Hepatocyte (in vitro differentiated cells): ENCODE results near the gene KRTAP20-4. TPM values are rescaled to one million over a fixed set of nuclear protein-coding genes. Genes with fewer than 3 reads are reported as not detected.

Experiments used
- DNase-seq: peaks from one replicate; pipeline ENCODE4 v3.0.0-alpha.2; 2016; ENCODE audit warnings: low spot score
- H2AFZ ChIP-seq: fragments of 200-600 bp; sonication (generic); 2 replicates; pipeline ENCODE4 v1.6.0; 2016; ENCODE audit warnings: antibody characterized with exemption, mild to moderate bottlenecking
- H3K27ac ChIP-seq: fragments of 200-600 bp; sonication (generic); 2 replicates; pipeline ENCODE4 v1.5.1; 2016; ENCODE audit warnings: mild to moderate bottlenecking
- H3K27me3 ChIP-seq: fragments of 200-600 bp; sonication (generic); 2 replicates; pipeline ENCODE4 v1.6.1; 2016
- H3K36me3 ChIP-seq: fragments of 200-600 bp; sonication (generic); replicated peaks from 2 replicates; pipeline ENCODE4 v1.5.1; 2016; ENCODE audit warnings: low read depth; ENCODE audit not compliant: insufficient read depth
- H3K4me1 ChIP-seq: fragments of 200-600 bp; sonication (generic); 2 replicates; pipeline ENCODE4 v1.5.1; 2016; ENCODE audit warnings: mild to moderate bottlenecking, moderate library complexity; ENCODE audit not compliant: insufficient read depth
- H3K4me2 ChIP-seq: fragments of 200-600 bp; sonication (generic); 2 replicates; pipeline ENCODE4 v1.6.0; 2016
- H3K4me3 ChIP-seq: fragments of 200-600 bp; sonication (generic); 2 replicates; pipeline ENCODE4 v1.5.1; 2016; ENCODE audit warnings: mild to moderate bottlenecking
- H3K79me2 ChIP-seq: fragments of 200-600 bp; sonication (generic); 2 replicates; pipeline ENCODE4 v1.6.0; 2017; ENCODE audit warnings: mild to moderate bottlenecking
- H3K9me2 ChIP-seq: fragments of 200-600 bp; sonication (generic); replicated peaks from 2 replicates; pipeline ENCODE4 v1.6.0; 2017; ENCODE audit warnings: mild to moderate bottlenecking; ENCODE audit not compliant: insufficient read depth
- H3K9me3 ChIP-seq: fragments of 200-600 bp; sonication (generic); 2 replicates; pipeline ENCODE4 v1.5.1; 2016; ENCODE audit warnings: low read depth, mild to moderate bottlenecking
- H4K20me1 ChIP-seq: fragments of 200-600 bp; sonication (generic); 2 replicates; pipeline ENCODE4 v1.6.0; 2016; ENCODE audit warnings: mild to moderate bottlenecking; ENCODE audit not compliant: insufficient read depth, poor library complexity, severe bottlenecking
- CTCF ChIP-seq: fragments of 200-600 bp; sonication (generic); IDR thresholded peaks from 2 replicates; pipeline ENCODE4 v1.5.1; 2016; ENCODE audit warnings: antibody characterized with exemption, mild to moderate bottlenecking; ENCODE audit not compliant: poor library complexity
- EZH2 ChIP-seq: fragments of 200-600 bp; sonication (generic); IDR thresholded peaks from 2 replicates; pipeline ENCODE4 v1.6.1; 2016; ENCODE audit warnings: antibody characterized with exemption, mild to moderate bottlenecking, borderline replicate concordance
- EZH2phosphoT487 ChIP-seq: fragments of 200-600 bp; sonication (generic); IDR thresholded peaks from one replicate; pipeline ENCODE4 v1.6.1; 2018; ENCODE audit warnings: antibody characterized with exemption, mild to moderate bottlenecking, low read depth, moderate library complexity; ENCODE audit not compliant: unreplicated experiment, severe bottlenecking
- WGBS: methylation state at CpG from one replicate; pipeline ENCODE4 v1.1.6; 2016; ENCODE audit warnings: low lambda C conversion rate; ENCODE audit errors: missing lambda C conversion rate; 5-methylcytosine and 5-hydroxymethylcytosine counted together
- polyA plus RNA-seq: library from polyadenylated mRNA; unstranded; fragments of >200 nt; fragmentation: Nextera tagmentation; extraction: Ambion mirVana; gene quantifications from 2 replicates; pipeline ENCODE4 v1.2.1, GENCODE V29; 2016
- total RNA-seq: library from RNA; depleted of rRNA; stranded (reverse); fragments of >200 nt; gene quantifications from 2 replicates; pipeline ENCODE4 v1.2.3, GENCODE V29; 2014

The KRTAP20-4 gene
- total RNA-seq (not detected in 2 replicates), polyA plus RNA-seq (not detected in 2 replicates)

GRCh38 chr21:30620522-30620921, at the start of gene KRTAP20-4:
Gene KRTAP20-4 (plus strand): TSS chr21:30620627.
- H3K79me2 ChIP-seq, result no peaks in the 10 kb centered on the region

GRCh38 chr21:30577766-30578165, 42.7 kb upstream of the KRTAP20-4 start:
- Histone ChIP-seq H3K36me3 (no peaks in the 10 kb centered on the region), H2AFZ (no peak overlapping the region), H3K27me3 (no peaks in the 10 kb centered on the region), H3K9me3 (no peaks in the 10 kb centered on the region), H3K9me2 (no peaks in the 10 kb centered on the region), H3K4me3 (no peak overlapping the region), H3K27ac (no peak overlapping the region), H3K4me2 (no peak overlapping the region), H3K4me1 (no peaks in the 10 kb centered on the region), H4K20me1 (no peaks in the 10 kb centered on the region), H3K79me2 (no peaks in the 10 kb centered on the region)
- no peak for DNase-seq
- TF ChIP-seq EZH2phosphoT487, result no peak
- TF ChIP-seq EZH2, result no peak
- TF ChIP-seq CTCF, result no peak

More at GRCh38 chr21:30620522-30620921, at the start of gene KRTAP20-4:
- Histone ChIP-seq H3K9me2 (no peaks in the 10 kb centered on the region), H3K4me2 (no peak within 1 kb of the TSS), H3K27me3 (no peaks in the 10 kb centered on the region), H3K9me3 (no peaks in the 10 kb centered on the region), H3K4me1 (no peaks in the 10 kb centered on the region), H4K20me1 (no peaks in the 10 kb centered on the region), H2AFZ (no peak within 1 kb of the TSS), H3K4me3 (no peak within 1 kb of the TSS), H3K36me3 (no peaks in the 10 kb centered on the region), H3K27ac (no peak within 1 kb of the TSS)
- no peak for DNase-seq
- WGBS, result 81% methylated on average over 3 of the region's 3 CpGs
- no peak for TF ChIP-seq EZH2phosphoT487

GRCh38 chr21:30579346-30579745, 41.1 kb upstream of the KRTAP20-4 start:
- 80% methylated on average over 1 of the region's 1 CpG for WGBS
- Histone ChIP-seq H2AFZ (no peak overlapping the region), H3K9me3 (no peaks in the 10 kb centered on the region), H3K79me2 (no peaks in the 10 kb centered on the region), H3K4me2 (no peak overlapping the region), H3K36me3 (no peaks in the 10 kb centered on the region), H3K27me3 (no peaks in the 10 kb centered on the region), H3K4me1 (no peaks in the 10 kb centered on the region), H3K4me3 (no peak overlapping the region), H4K20me1 (no peaks in the 10 kb centered on the region), H3K27ac (no peak overlapping the region), H3K9me2 (no peaks in the 10 kb centered on the region)
- DNase-seq, result no peak
- TF ChIP-seq EZH2 (no peak), EZH2phosphoT487 (no peak), CTCF (no peak)

GRCh38 chr21:30580132-30580531, 40.3 kb upstream of the KRTAP20-4 start:
- Histone ChIP-seq H3K36me3 (no peaks in the 10 kb centered on the region), H3K4me1 (no peaks in the 10 kb centered on the region), H3K27me3 (no peaks in the 10 kb centered on the region), H3K4me2 (no peak overlapping the region), H4K20me1 (no peaks in the 10 kb centered on the region), H3K9me3 (no peaks in the 10 kb centered on the region), H3K27ac (no peak overlapping the region), H3K9me2 (no peaks in the 10 kb centered on the region), H3K4me3 (no peak overlapping the region), H2AFZ (no peak overlapping the region), H3K79me2 (no peaks in the 10 kb centered on the region)
- no peak for DNase-seq
- TF ChIP-seq CTCF (no peak), EZH2 (no peak), EZH2phosphoT487 (no peak)
- 67% methylated on average over 3 of the region's 3 CpGs for WGBS
